A549 treated with ZK216348 at 1 μM for 4 hours (cell line): ENCODE measurements around the gene OR52A5. TPM values are rescaled to one million over a fixed set of nuclear protein-coding genes. Genes with fewer than 3 reads are reported as not detected.

Experiments
- total RNA-seq: library from RNA; stranded (reverse); fragments of 200-300 nt; extraction: Qiagen RNA extraction; gene quantifications from 5 replicates; pipeline ENCODE4 v1.2.3, GENCODE V29; 2022; ENCODE audit warnings: low read depth

OR52A5 gene
- total RNA-seq, result not detected in 5 replicates

DNA sequence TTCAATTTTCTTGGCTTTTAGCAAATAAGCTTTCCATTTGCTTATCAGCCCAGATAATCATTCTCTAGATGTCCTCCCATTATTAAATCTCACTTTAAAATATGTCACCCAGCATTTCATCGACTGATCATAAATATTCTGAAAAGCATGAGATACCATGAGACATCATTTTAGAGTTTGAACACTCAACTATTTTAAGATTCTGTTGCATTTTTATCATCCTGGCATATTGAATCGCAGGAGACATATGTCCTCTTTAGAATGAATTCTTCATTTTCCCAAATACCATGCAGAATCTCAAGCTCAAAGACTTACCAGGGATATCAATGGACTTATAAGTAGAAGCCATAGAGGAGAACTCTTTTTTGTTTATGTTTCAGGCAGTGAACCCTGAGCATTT, at the start of gene OR52A5:
Gene OR52A5, minus strand, starts transcription at position 361 of the 400 bp plus-strand sequence. CDS start 5,714 bp downstream, outside the sequence.

DNA sequence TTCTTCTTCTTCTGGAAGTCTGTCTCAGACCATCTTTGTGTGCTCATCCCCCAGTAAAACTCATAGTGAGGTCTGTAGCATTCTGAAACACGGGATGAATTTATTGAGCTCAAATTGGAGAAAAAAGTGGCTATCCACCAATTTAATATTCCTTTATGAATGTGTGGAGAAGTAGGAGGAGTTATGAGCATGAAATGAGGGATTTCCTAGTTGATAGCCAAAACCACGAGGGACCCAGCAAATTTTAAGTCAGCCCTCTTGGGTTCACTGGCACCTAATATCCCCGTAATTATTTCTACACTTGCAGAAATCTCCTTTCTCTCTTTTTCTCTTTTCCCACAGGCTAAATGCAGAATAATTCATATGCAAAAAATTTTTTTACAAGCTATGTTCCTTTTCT, 16.5 kb upstream of the OR52A5 start, which contains the start of gene OR52A1:
Gene OR52A1, minus strand, starts transcription at position 101 of the 400 bp plus-strand sequence. CDS start 2,388 bp downstream, outside the sequence.

Other genes starting within 250 kb of the OR52A5 start
- gene OR51A7, start 234.6 kb downstream of the OR52A5 start, total RNA-seq, result not detected in 5 replicates
- not detected in 5 replicates for gene OR51G2, start 219.0 kb downstream of the OR52A5 start, total RNA-seq
- not detected in 5 replicates for gene OR51G1, start 214.0 kb downstream of the OR52A5 start, total RNA-seq
- gene OR51A4, start 190.8 kb downstream of the OR52A5 start, total RNA-seq, result not detected in 5 replicates
- gene OR51A2, start 182.6 kb downstream of the OR52A5 start, total RNA-seq, result not detected in 5 replicates
- gene OR51L1, start 143.5 kb downstream of the OR52A5 start, total RNA-seq, result not detected in 5 replicates
- not detected in 5 replicates for gene OR52J3, start 91.8 kb downstream of the OR52A5 start, total RNA-seq
- not detected in 5 replicates for gene OR52E2, start 78.7 kb downstream of the OR52A5 start, total RNA-seq
- not detected in 5 replicates for gene OR52E1, start 68.8 kb downstream of the OR52A5 start, total RNA-seq
- not detected in 5 replicates for gene OR52A1, start 16.4 kb upstream of the OR52A5 start, total RNA-seq
- not detected in 5 replicates for gene OR51V1, start 62.3 kb upstream of the OR52A5 start, total RNA-seq
- not detected in 5 replicates for gene HBB, start 88.7 kb upstream of the OR52A5 start, total RNA-seq
- gene HBD, start 96.1 kb upstream of the OR52A5 start, total RNA-seq, result not detected in 5 replicates
- not detected in 5 replicates for gene HBG1, start 111.5 kb upstream of the OR52A5 start, total RNA-seq
- not detected in 5 replicates for gene HBG2, start 116.4 kb upstream of the OR52A5 start, total RNA-seq
- 0.53 TPM in 1 of 5 replicates, not detected in the others for gene HBE1, start 131.6 kb upstream of the OR52A5 start, total RNA-seq
- gene OR51B4, start 163.6 kb upstream of the OR52A5 start, total RNA-seq, result not detected in 5 replicates
- gene OR51B2, start 185.9 kb upstream of the OR52A5 start, total RNA-seq, result not detected in 5 replicates
- 0.47 TPM in 1 of 5 replicates, not detected in the others for gene OR51B5, start 205.2 kb upstream of the OR52A5 start, total RNA-seq
- gene OR51B6, start 213.2 kb upstream of the OR52A5 start, total RNA-seq, result not detected in 5 replicates
- not detected in 5 replicates for gene OR51M1, start 245.5 kb upstream of the OR52A5 start, total RNA-seq